GM13977 (cell line): Measurements from ENCODE around the gene CASR.
A peak's percentile ranks its signal among the peaks of the same experiment; 100 is the strongest.

Source experiments
- DNase-seq: peaks from one replicate; pipeline ENCODE4 v3.0.0; 2012; ENCODE audit warnings: low spot score
- in situ Hi-C: fragments of 300-500 bp; cut with MboI; formaldehyde crosslinking; loops from one replicate; pipeline ENCODE4 v1.12.0; 2022; ENCODE audit warnings: low sequenced_read_pairs, low pct_unique_long_range_greater_than_20kb, mixed read lengths, inconsistent platforms; ENCODE audit not compliant: unreplicated experiment
- TF ChIP-seq, protein P1 (sequence below): IDR thresholded peaks from 2 replicates; pipeline ENCODE4 v1.5.1; 2012; ENCODE audit warnings: mild to moderate bottlenecking, control low read depth; ENCODE audit not compliant: insufficient read depth; ENCODE audit errors: extremely low read depth, missing control alignments

The CASR gene

DNA sequence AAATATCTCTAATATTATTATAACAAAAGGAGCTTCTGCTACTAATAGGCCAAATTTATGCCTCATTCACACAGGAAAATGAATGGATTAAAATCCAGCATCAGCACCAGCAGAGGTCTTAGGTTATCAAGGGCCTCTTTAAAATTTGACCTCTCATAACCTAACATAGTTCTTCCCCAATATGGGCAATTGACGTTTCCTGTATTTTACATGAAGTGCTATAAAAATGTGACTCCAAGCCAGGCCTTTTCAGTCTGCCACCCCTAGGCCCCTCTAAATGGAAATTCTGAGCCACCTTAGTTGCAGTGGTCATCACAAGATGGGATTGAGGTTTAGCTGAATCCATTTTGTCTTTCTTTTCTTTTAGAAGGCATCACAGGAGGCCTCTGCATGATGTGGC, 70.1 kb downstream of the CASR start:
- in situ Hi-C loops = loop anchor here (10.0 kb wide), 1 partner anchor 149 kb away; no protein-coding TSS in a partner anchor
- DNase-seq = no peak
- TF ChIP-seq, protein P1, sequence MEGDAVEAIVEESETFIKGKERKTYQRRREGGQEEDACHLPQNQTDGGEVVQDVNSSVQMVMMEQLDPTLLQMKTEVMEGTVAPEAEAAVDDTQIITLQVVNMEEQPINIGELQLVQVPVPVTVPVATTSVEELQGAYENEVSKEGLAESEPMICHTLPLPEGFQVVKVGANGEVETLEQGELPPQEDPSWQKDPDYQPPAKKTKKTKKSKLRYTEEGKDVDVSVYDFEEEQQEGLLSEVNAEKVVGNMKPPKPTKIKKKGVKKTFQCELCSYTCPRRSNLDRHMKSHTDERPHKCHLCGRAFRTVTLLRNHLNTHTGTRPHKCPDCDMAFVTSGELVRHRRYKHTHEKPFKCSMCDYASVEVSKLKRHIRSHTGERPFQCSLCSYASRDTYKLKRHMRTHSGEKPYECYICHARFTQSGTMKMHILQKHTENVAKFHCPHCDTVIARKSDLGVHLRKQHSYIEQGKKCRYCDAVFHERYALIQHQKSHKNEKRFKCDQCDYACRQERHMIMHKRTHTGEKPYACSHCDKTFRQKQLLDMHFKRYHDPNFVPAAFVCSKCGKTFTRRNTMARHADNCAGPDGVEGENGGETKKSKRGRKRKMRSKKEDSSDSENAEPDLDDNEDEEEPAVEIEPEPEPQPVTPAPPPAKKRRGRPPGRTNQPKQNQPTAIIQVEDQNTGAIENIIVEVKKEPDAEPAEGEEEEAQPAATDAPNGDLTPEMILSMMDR = no peak

DNA sequence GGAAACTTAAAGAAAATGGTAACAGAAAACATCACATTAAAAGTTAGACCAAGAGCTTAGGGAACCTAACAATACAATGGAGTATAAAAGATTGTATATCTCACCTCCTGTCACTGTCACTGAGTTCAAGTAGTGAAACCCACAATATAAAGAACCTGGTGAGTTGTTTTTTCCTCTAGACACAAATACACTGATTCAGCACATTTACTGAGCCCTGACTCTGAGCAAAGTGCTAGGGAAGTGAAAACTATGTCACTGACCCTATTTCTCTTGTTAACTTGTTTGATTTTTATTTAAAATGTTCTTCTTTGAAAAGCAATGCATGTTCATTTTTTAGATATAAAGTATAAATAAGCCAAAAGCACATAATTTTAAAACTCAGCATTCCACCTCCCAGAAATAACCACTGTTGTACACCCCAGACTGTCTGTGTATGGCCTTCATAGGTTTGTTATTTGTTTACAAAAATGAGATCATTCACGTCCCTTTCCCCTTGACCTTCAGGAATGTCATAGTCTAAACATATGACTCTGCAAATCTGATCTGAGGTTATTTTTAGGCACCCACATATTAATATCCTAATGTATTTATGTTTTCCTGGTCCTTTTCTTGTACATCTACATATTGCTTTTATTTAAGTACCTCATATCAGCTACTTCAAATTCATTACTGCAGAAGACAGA, 72.4 kb downstream of the CASR start:
- TF ChIP-seq, protein P1 = no peak
- in situ Hi-C loops = loop anchor here (10.0 kb wide), 1 partner anchor 151 kb away; no protein-coding TSS in a partner anchor
- peak; percentile 45 for DNase-seq

DNA sequence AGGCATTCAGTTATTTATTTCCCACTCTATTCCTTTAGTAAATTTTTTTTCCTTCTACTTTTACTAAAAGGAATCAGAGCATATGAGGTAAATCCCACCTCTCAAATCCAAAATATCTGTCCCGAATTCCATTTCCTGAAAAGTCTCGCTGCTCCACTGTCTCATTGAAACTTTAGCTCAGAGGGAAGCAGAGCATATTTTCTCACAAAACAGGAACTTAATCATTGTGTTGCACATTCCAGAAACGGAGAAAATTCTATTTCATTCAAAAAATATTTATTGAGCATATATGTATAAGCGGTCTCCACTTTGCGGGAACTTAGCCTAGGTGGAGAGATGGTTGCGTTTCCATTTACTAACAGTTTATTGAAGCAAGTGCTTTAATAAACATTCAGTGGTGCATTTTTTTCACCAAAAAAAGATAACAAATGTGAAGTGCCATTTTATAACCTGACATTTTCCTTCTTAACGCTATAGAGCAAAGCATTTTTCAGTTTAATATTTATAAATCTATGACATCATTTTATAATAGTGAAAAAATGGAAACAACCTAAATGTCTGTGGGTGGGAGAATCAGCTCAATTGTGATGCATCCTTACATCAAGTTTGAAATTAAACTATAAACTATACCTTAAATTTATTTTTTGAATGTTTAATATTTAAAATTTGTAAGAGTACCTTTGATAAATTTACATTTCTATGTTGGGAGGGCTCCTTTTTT, 74.3 kb downstream of the CASR start:
- no peak for DNase-seq
- TF ChIP-seq, protein P1 = no peak
- in situ Hi-C loops = loop anchor here (10.0 kb wide), 1 partner anchor 153 kb away; no protein-coding TSS in a partner anchor

DNA sequence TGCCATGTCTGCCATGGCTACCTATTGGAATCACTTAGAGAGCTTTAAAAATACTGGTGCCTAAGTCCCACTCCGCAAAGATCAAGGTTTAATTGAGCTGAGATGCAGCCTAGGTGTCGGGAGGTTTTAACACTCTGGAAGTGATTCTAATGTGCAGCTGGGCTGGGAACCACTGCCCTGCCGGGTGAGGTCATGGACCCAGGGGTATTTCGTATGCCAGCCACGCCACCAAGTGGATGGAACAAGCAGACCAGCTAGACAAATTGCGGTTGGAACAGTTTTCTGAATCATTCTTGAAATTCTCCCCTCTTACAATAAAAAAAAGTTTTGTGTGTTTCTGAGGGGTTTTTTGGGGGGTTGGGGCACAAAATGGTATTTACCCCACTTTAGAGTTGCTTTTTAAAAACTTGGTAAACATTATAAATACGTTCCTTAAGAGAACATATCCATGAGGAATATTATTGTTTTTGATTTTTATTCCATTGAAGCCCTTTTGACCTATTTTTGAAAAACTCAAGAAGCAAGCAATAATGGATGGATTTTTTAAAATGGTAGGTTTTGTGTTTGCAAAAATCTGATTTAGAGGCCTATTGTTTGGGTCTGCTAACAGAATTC, 75.4 kb downstream of the CASR start:
- in situ Hi-C loops = loop anchor here (10.0 kb wide), 1 partner anchor 154 kb away; no protein-coding TSS in a partner anchor
- DNase-seq = peak; percentile 66
- TF ChIP-seq, protein P1 = peak; percentile 82

DNA sequence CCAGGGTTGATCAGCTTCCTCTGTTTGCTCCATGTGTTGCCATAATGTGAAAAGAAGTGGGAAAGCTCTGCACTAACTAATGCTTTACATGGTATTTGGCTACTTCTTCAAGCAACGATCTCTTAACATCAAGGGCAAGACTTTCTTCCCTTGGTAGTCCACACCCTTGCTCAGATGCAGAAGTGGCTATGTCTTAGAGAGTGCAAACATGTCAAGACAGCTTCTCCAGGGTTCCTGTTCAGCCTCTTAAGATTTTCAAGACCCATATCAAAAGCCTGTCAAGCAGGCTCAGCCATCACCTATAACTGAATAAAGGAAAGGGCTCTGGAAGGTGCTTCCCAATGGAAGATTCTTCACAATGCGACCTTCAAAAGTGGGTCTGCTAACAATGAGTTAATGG, 76.7 kb downstream of the CASR start:
- in situ Hi-C loops = no loop called here
- TF ChIP-seq, protein P1 = no peak
- no peak for DNase-seq

DNA sequence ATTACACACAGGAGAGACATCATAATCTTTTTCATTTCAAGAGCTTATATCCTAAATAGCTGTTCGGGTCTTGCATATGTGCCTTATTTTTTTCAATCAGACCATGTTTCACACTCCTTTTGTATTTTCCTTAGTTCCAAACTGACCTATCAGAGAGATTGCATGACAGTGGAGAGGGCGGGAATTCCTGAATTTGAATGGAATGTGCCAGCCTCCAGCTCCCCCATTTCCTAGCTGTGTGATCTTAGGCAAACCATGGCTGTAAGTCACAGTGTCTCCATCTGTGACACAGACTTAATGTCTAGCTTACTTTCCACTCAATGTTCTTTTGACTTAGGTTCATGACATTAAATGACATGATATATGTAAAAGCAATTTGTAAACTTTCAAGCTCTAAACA, 79.6 kb downstream of the CASR start:
- TF ChIP-seq, protein P1 = no peak
- in situ Hi-C loops = no loop called here
- DNase-seq = no peak
